B cell (primary cell): Measurements from ENCODE around the gene EDAR. TPM values are rescaled to one million over a fixed set of nuclear protein-coding genes. Genes with fewer than 3 reads are reported as not detected.

ENCODE experiments used
- ATAC-seq: fragments of 200-7000 bp; cut with Tn5 transposase; one replicate; pipeline ENCODE4 v1.10.0; 2021; ENCODE audit warnings: low read depth, mild to moderate bottlenecking, moderate number of reproducible peaks, moderate library complexity
- CTCF ChIA-PET: fragments of 350-600 bp; sonication (Branson Sonifier 250); formaldehyde crosslinking; loops from one replicate; lab custom pipeline; 2021; ENCODE audit warnings: antibody characterized with exemption, inconsistent platforms; lab: Charles Lee
- POLR2A ChIA-PET: fragments of 350-600 bp; sonication (Branson Sonifier 250); formaldehyde crosslinking; loops from one replicate; lab custom pipeline; 2021; ENCODE audit warnings: antibody characterized with exemption; lab: Charles Lee
- DNase-seq: peaks from one replicate; pipeline ENCODE4 v3.0.0; 2013
- H2AFZ ChIP-seq: 2 replicates; pipeline ENCODE4 v1.6.1; 2012; ENCODE audit warnings: mild to moderate bottlenecking, low read depth, low read length; ENCODE audit not compliant: insufficient read depth, poor library complexity, severe bottlenecking
- H3K27ac ChIP-seq, 2 donors: 1 replicate in 1 of 2; 2 replicates in 1 of 2; pipeline ENCODE4 v1.5.1; 2012 to 2013; ENCODE audit warnings: low read length in 2 of 2, mild to moderate bottlenecking in 2 of 2, moderate library complexity in 1 of 2
- H3K27me3 ChIP-seq, 4 experiments: fragments of 200-600 bp in 1 of 4; sonication (generic) in 1 of 4; replicated peaks in 1 of 4; 1 replicate in 2 of 4; 2 replicates in 2 of 4; pipeline versions ENCODE4 v1.6.1 to v1.7.0; 2013 to 2016; ENCODE audit warnings: low read length in 3 of 4, mild to moderate bottlenecking in 2 of 4, mixed read lengths in 1 of 4, moderate library complexity in 1 of 4; ENCODE audit not compliant: insufficient read depth in 4 of 4, control insufficient read depth in 3 of 4; ENCODE audit errors: control extremely low read depth in 1 of 4
- H3K36me3 ChIP-seq, 2 experiments: replicated peaks in 1 of 2; 1 replicate in 1 of 2; 2 replicates in 1 of 2; pipeline versions ENCODE4 v1.6.1 to v1.7.1; 2013; ENCODE audit warnings: low read length in 1 of 2; ENCODE audit not compliant: insufficient read depth in 2 of 2, control insufficient read depth in 1 of 2; ENCODE audit errors: control extremely low read depth in 1 of 2, extremely low read depth in 1 of 2
- H3K4me1 ChIP-seq, 2 donors: fragments of 200-600 bp in 1 of 2; sonication (generic) in 1 of 2; 1 replicate in 1 of 2; 2 replicates in 1 of 2; pipeline versions ENCODE4 v1.5.1 to v1.6.1; 2013 to 2017; ENCODE audit warnings: low read length in 2 of 2; ENCODE audit not compliant: control insufficient read depth in 2 of 2, insufficient read depth in 2 of 2
- H3K4me2 ChIP-seq: replicated peaks from 2 replicates; pipeline ENCODE3; 2012; ENCODE audit warnings: mild to moderate bottlenecking, low read depth, low read length; ENCODE audit not compliant: poor library complexity, severe bottlenecking
- H3K4me3 ChIP-seq, 5 experiments: fragments of 200-600 bp in 1 of 5; sonication (generic) in 1 of 5; 1 replicate in 3 of 5; 2 replicates in 2 of 5; pipeline versions ENCODE4 v1.5.1 to v1.7.0; 2011 to 2016; ENCODE audit warnings: low read length in 4 of 5, mild to moderate bottlenecking in 4 of 5, low read depth in 2 of 5, control low read depth in 1 of 5, moderate library complexity in 1 of 5; ENCODE audit not compliant: insufficient read depth in 1 of 5; ENCODE audit errors: control extremely low read depth in 1 of 5, extremely low read depth in 1 of 5
- H3K79me2 ChIP-seq: fragments of 200-600 bp; sonication (generic); one replicate; pipeline ENCODE4 v1.6.0; 2016; ENCODE audit warnings: low read length; ENCODE audit not compliant: control insufficient read depth, insufficient read depth
- H3K9ac ChIP-seq: fragments of 200-600 bp; sonication (generic); 2 replicates; pipeline ENCODE4 v1.6.1; 2017; ENCODE audit warnings: mild to moderate bottlenecking, low read length, moderate library complexity
- H3K9me3 ChIP-seq, 3 donors: one replicate each; pipeline versions ENCODE4 v1.6.1 to v1.7.1; 2013; ENCODE audit warnings: low read length in 2 of 3; ENCODE audit not compliant: control insufficient read depth in 2 of 3, insufficient read depth in 1 of 3; ENCODE audit errors: control extremely low read depth in 1 of 3
- H4K20me1 ChIP-seq: 2 replicates; pipeline ENCODE4 v1.6.0; 2012; ENCODE audit warnings: mild to moderate bottlenecking, low read length; ENCODE audit not compliant: insufficient read depth, control insufficient read depth, poor library complexity, severe bottlenecking
- H3K27ac Mint-ChIP-seq: one replicate; pipeline ENCODE4 v1.8.0; 2021; ENCODE audit warnings: mixed read lengths
- H3K27me3 Mint-ChIP-seq: one replicate; pipeline ENCODE4 v1.8.0; 2021; ENCODE audit warnings: mixed read lengths
- H3K4me1 Mint-ChIP-seq: one replicate; pipeline ENCODE4 v1.8.0; 2021; ENCODE audit warnings: mixed read lengths
- H3K4me3 Mint-ChIP-seq: one replicate; pipeline ENCODE4 v1.8.0; 2021; ENCODE audit warnings: mixed read lengths
- H3K9me3 Mint-ChIP-seq: one replicate; pipeline ENCODE4 v1.8.0; 2022; ENCODE audit warnings: mixed read lengths; ENCODE audit not compliant: insufficient read depth
- CTCF ChIP-seq: fragments of 200-600 bp; IDR thresholded peaks from one replicate; pipeline ENCODE4 v1.8.0; 2022; ENCODE audit warnings: antibody characterized with exemption, mild to moderate bottlenecking
- EZH2 ChIP-seq: IDR thresholded peaks from 2 replicates; pipeline ENCODE4 v1.6.1; 2012; ENCODE audit warnings: borderline replicate concordance, low read depth, mild to moderate bottlenecking, moderate library complexity, low read length; ENCODE audit not compliant: insufficient read depth, poor library complexity, severe bottlenecking
- WGBS: methylation state at CpG from one replicate; pipeline ENCODE4 v1.1.5; 2013; ENCODE audit warnings: missing lambda C conversion rate; ENCODE audit not compliant: insufficient coverage; 5-methylcytosine and 5-hydroxymethylcytosine counted together
- intact Hi-C: fragments of 100-400 bp; cut with micrococcal nuclease; formaldehyde crosslinking; loops from one replicate; pipeline ENCODE4 v1.10.0; 2022
- polyA plus RNA-seq: library from polyadenylated mRNA; depleted of rRNA; stranded (reverse); fragments of >200 nt; gene quantifications from 2 replicates; pipeline ENCODE4 v1.2.3, GENCODE V29; 2012
- total RNA-seq, 2 donors: library from RNA; stranded (reverse); fragments of 120-200 nt in 1 of 2; gene quantifications; 1 replicate in 1 of 2; 2 replicates in 1 of 2; pipeline versions ENCODE4 v1.2.3 to v1.2.4, GENCODE V29; 2013 to 2022

EDAR gene
- total and polyA plus RNA-seq, 2 donors (not counting 1 experiment from before 2014, with no cell fraction given): 0.03 TPM; not detected in 1

- peaks cover under 1% of the 10 kb centered on the region for H3K9me3 Mint-ChIP-seq
- Histone ChIP-seq H3K9me3 (peaks cover 0 to 15% (median 8%) of the 10 kb centered on the region in 3 donors), H3K4me1 (no peaks in the 10 kb centered on the region), H3K27ac (no peak overlapping the region), H3K4me2 (no peak overlapping the region), H3K27me3 (no peaks in the 10 kb centered on the region), H3K9ac (no peak overlapping the region), H2AFZ (no peak overlapping the region), H4K20me1 (no peaks in the 10 kb centered on the region), H3K4me3 (no peak overlapping the region), H3K36me3 (no peaks in the 10 kb centered on the region), H3K79me2 (no peaks in the 10 kb centered on the region)
- TF ChIP-seq CTCF (no peak), EZH2 (no peak)
- DNase-seq: no peak
- ChIA-PET CTCF (no interaction called here), POLR2A (no interaction called here)
- H3K4me3 Mint-ChIP-seq: no peak overlapping the region
- 89% methylated on average over 6 of the region's 9 CpGs for WGBS
- intact Hi-C loops: no loop called here
- no peak overlapping the region for H3K27ac Mint-ChIP-seq
- no peak for ATAC-seq
- H3K27me3 Mint-ChIP-seq: peaks cover 5% of the 10 kb centered on the region
- peaks cover 5% of the 10 kb centered on the region for H3K4me1 Mint-ChIP-seq
Observed at GRCh38 chr2:108941767-108942166, 47.3 kb downstream of the EDAR start.

- H3K4me1 Mint-ChIP-seq: peaks cover 5% of the 10 kb centered on the region
- Histone ChIP-seq H3K9ac (no peak overlapping the region), H3K79me2 (no peaks in the 10 kb centered on the region), H2AFZ (no peak overlapping the region), H3K27me3 (no peaks in the 10 kb centered on the region), H4K20me1 (no peaks in the 10 kb centered on the region), H3K4me3 (no peak overlapping the region), H3K4me2 (no peak overlapping the region), H3K36me3 (no peaks in the 10 kb centered on the region), H3K27ac (no peak overlapping the region), H3K4me1 (no peaks in the 10 kb centered on the region), H3K9me3 (peaks cover 0 to 15% (median 4%) of the 10 kb centered on the region in 3 donors)
- no peak overlapping the region for H3K27ac Mint-ChIP-seq
- DNase-seq: no peak
- no peaks in the 10 kb centered on the region for H3K9me3 Mint-ChIP-seq
- ChIA-PET CTCF (interaction anchor here (1.5 kb wide), 1 partner anchor 10 kb away, joined by 4 read pairs; no protein-coding TSS in a partner anchor), POLR2A (no interaction called here)
- peaks cover 5% of the 10 kb centered on the region for H3K27me3 Mint-ChIP-seq
- 98% methylated on average over 6 of the region's 8 CpGs for WGBS
- TF ChIP-seq CTCF: no peak
- TF ChIP-seq EZH2: no peak
- intact Hi-C loops: no loop called here
- ATAC-seq: no peak
- no peak overlapping the region for H3K4me3 Mint-ChIP-seq
Observed at GRCh38 chr2:108941161-108941665, 47.8 kb downstream of the EDAR start.
